ENCODE measurements around the gene SIPA1L3. TPM values are rescaled to one million over a fixed set of nuclear protein-coding genes. Genes with fewer than 3 reads are reported as not detected.
A peak's percentile ranks its signal among the peaks of the same experiment; 100 is the strongest.

Gene SIPA1L3
- total and polyA plus RNA-seq, 2 of the 13 experiments (the other 11 are each of a cell fraction or from before 2014, with no cell fraction given), result 5.5 to 7.7 TPM

DNA sequence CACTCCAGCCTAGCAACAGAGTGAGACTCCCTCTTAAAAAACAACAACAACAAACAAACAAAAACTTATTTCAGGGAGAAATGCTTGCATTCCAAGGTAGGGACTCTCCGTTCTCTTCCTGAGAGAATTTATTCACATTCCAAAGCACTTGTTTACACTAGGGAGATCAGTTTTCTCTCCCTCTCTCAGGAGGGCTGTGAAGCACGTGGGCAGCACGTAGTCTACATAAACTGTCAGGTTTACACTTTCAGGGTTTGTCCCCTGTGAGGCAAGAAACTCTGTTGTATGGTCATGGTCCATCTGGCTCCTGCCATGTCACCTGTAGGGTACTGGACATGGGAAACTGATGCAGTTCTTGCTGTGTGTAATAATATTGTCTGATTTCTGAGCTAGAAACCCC lies 32.2 kb upstream of the SIPA1L3 start:
- no peaks in the 10 kb centered on the region for H4K20me1 ChIP-seq (ENCODE audit: insufficient read depth, low read length)
- H3K27ac ChIP-seq (ENCODE audit: extremely low read length, insufficient read depth, low read length), result no peak overlapping the region
- H3K9ac ChIP-seq (ENCODE audit: insufficient read depth, low read depth, low read length), result no peak overlapping the region
- peaks cover 21% of the 10 kb centered on the region for H3K4me1 ChIP-seq (ENCODE audit: insufficient read depth, low read length)
- no peak overlapping the region for H3K4me3 ChIP-seq (replicated peaks in 1 of 3; ENCODE audit: insufficient read depth in 1 of 3, low read depth in 2 of 3, low read length in 3 of 3)
- peaks cover 6% of the 10 kb centered on the region; the same call in 1 of the 2 replicates for H3K9me3 ChIP-seq (ENCODE audit: low read length)
- H3K79me2 ChIP-seq (ENCODE audit: insufficient read depth, low read length), result no peaks in the 10 kb centered on the region
- H3K36me3 ChIP-seq (replicated peaks in 1 of 2; ENCODE audit: control insufficient read depth in 1 of 2, insufficient read depth in 2 of 2, low read length in 2 of 2), result no peaks in the 10 kb centered on the region
- no TSS peak for BruUV-seq (replicated peaks)
- peak; percentile 73 for ATAC-seq
- WGBS (ENCODE audit: low lambda C conversion rate), result 0% methylated on average over 3 of the region's 3 CpGs
- DNase-seq (ENCODE audit: low spot score), result peak; percentile 47
- intact Hi-C loops (cut with micrococcal nuclease; ENCODE audit: unreplicated experiment), result no loop called here
- no peak overlapping the region for H2AFZ ChIP-seq (ENCODE audit: low read length)
- ChIA-PET POLR2A (no interaction called here), CTCF (ENCODE audit: low intra/inter-chr PET ratio, low total read pairs) (no interaction called here)
- in situ Hi-C loops (cut with HindIII; ENCODE audit: extremely low pct_ligation_motif_present, low pct_unique_long_range_greater_than_20kb), result no loop called here
- H3K27me3 ChIP-seq (ENCODE audit: control insufficient read depth in 1 of 2, insufficient read depth in 2 of 2, low read length in 2 of 2), result no peaks in the 10 kb centered on the region
- no peak for FAIRE-seq
- no peak overlapping the region; the same call in 1 of the 2 replicates for H3K4me2 ChIP-seq (ENCODE audit: low read depth, low read length)
- TF ChIP-seq NAIF1 (CRISPR knock-in tag; IDR thresholded peaks at IDR 0.05; ENCODE audit: borderline replicate concordance), result no peak
- TF ChIP-seq ZNF644 (CRISPR knock-in tag; IDR thresholded peaks at IDR 0.05; ENCODE audit: low read depth), result peak; percentile 81
- no peak for TF ChIP-seq ZNF546 (CRISPR knock-in tag; conservative IDR thresholded peaks at IDR 0.05)
- peak; percentile 34; the same call in 1 of the 2 replicates for TF ChIP-seq ZBTB7A (CRISPR knock-in tag; IDR thresholded peaks at IDR 0.05)
- TF ChIP-seq SOX13 (IDR thresholded peaks at IDR 0.05), result no peak
- peak in 1 of 2 experiments; percentile 46; a peak in 1 of 4 replicates for TF ChIP-seq SOX13 (CRISPR knock-in tag; conservative IDR thresholded peaks at IDR 0.05 in 1 of 2, IDR thresholded peaks at IDR 0.05 in 1 of 2)
- TF ChIP-seq, protein P1, sequence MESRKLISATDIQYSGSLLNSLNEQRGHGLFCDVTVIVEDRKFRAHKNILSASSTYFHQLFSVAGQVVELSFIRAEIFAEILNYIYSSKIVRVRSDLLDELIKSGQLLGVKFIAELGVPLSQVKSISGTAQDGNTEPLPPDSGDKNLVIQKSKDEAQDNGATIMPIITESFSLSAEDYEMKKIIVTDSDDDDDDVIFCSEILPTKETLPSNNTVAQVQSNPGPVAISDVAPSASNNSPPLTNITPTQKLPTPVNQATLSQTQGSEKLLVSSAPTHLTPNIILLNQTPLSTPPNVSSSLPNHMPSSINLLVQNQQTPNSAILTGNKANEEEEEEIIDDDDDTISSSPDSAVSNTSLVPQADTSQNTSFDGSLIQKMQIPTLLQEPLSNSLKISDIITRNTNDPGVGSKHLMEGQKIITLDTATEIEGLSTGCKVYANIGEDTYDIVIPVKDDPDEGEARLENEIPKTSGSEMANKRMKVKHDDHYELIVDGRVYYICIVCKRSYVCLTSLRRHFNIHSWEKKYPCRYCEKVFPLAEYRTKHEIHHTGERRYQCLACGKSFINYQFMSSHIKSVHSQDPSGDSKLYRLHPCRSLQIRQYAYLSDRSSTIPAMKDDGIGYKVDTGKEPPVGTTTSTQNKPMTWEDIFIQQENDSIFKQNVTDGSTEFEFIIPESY (CRISPR knock-in tag; IDR thresholded peaks at IDR 0.05), result no peak
- TF ChIP-seq, protein P2, sequence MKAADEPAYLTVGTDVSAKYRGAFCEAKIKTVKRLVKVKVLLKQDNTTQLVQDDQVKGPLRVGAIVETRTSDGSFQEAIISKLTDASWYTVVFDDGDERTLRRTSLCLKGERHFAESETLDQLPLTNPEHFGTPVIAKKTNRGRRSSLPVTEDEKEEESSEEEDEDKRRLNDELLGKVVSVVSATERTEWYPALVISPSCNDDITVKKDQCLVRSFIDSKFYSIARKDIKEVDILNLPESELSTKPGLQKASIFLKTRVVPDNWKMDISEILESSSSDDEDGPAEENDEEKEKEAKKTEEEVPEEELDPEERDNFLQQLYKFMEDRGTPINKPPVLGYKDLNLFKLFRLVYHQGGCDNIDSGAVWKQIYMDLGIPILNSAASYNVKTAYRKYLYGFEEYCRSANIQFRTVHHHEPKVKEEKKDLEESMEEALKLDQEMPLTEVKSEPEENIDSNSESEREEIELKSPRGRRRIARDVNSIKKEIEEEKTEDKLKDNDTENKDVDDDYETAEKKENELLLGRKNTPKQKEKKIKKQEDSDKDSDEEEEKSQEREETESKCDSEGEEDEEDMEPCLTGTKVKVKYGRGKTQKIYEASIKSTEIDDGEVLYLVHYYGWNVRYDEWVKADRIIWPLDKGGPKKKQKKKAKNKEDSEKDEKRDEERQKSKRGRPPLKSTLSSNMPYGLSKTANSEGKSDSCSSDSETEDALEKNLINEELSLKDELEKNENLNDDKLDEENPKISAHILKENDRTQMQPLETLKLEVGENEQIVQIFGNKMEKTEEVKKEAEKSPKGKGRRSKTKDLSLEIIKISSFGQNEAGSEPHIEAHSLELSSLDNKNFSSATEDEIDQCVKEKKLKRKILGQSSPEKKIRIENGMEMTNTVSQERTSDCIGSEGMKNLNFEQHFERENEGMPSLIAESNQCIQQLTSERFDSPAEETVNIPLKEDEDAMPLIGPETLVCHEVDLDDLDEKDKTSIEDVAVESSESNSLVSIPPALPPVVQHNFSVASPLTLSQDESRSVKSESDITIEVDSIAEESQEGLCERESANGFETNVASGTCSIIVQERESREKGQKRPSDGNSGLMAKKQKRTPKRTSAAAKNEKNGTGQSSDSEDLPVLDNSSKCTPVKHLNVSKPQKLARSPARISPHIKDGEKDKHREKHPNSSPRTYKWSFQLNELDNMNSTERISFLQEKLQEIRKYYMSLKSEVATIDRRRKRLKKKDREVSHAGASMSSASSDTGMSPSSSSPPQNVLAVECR (CRISPR knock-in tag; IDR thresholded peaks at IDR 0.05; ENCODE audit: borderline replicate concordance), result no peak; the same call in 1 of the 2 replicates
- no peak for TF ChIP-seq ZNF776 (CRISPR knock-in tag; IDR thresholded peaks at IDR 0.05)
- TF ChIP-seq ZMYM2 (CRISPR knock-in tag; IDR thresholded peaks at IDR 0.05), result no peak
- TF ChIP-seq, protein P3, sequence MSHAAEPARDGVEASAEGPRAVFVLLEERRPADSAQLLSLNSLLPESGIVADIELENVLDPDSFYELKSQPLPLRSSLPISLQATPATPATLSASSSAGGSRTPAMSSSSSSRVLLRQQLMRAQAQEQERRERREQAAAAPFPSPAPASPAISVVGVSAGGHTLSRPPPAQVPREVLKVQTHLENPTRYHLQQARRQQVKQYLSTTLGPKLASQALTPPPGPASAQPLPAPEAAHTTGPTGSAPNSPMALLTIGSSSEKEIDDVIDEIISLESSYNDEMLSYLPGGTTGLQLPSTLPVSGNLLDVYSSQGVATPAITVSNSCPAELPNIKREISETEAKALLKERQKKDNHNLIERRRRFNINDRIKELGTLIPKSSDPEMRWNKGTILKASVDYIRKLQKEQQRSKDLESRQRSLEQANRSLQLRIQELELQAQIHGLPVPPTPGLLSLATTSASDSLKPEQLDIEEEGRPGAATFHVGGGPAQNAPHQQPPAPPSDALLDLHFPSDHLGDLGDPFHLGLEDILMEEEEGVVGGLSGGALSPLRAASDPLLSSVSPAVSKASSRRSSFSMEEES (CRISPR knock-in tag; IDR thresholded peaks at IDR 0.05), result peak; percentile 80
- TF ChIP-seq ZNF878 (CRISPR knock-in tag; IDR thresholded peaks at IDR 0.05), result peak; percentile 79; the same call in 1 of the 2 replicates
- peak; percentile 51; the same call in 1 of the 2 replicates for TF ChIP-seq RARA (CRISPR knock-in tag; IDR thresholded peaks at IDR 0.05)
- TF ChIP-seq KLF11 (CRISPR knock-in tag; IDR thresholded peaks at IDR 0.05), result no peak
- TF ChIP-seq, protein P4, sequence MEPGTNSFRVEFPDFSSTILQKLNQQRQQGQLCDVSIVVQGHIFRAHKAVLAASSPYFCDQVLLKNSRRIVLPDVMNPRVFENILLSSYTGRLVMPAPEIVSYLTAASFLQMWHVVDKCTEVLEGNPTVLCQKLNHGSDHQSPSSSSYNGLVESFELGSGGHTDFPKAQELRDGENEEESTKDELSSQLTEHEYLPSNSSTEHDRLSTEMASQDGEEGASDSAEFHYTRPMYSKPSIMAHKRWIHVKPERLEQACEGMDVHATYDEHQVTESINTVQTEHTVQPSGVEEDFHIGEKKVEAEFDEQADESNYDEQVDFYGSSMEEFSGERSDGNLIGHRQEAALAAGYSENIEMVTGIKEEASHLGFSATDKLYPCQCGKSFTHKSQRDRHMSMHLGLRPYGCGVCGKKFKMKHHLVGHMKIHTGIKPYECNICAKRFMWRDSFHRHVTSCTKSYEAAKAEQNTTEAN (CRISPR knock-in tag; conservative IDR thresholded peaks at IDR 0.05), result 0 out of 2 replicates have a peak, but pooled peaks have one; percentile 30
- peak; percentile 49; the same call in 1 of the 2 replicates for TF ChIP-seq MEF2D (CRISPR knock-in tag; IDR thresholded peaks at IDR 0.05)
- 0 out of 2 replicates have a peak, but pooled peaks have one; percentile 52 for TF ChIP-seq ZNF788 (CRISPR knock-in tag; IDR thresholded peaks at IDR 0.05; ENCODE audit: borderline replicate concordance)
